HepG2 (cell line): ENCODE data around the gene PSEN2. TPM values are rescaled to one million over a fixed set of nuclear protein-coding genes. Genes with fewer than 3 reads are reported as not detected.

Experiments used
- ESRRA ChIP-seq: sonication (generic); formaldehyde crosslinking; IDR thresholded peaks from 2 replicates; pipeline ENCODE4 v1.5.1; 2020; ENCODE audit warnings: mild to moderate bottlenecking, low read depth, missing genetic modification reagents
- GABPA ChIP-seq, 2 experiments: IDR thresholded peaks; 2 replicates each; pipeline ENCODE4 v1.6.1; 2011 to 2016; ENCODE audit warnings: low read depth in 2 of 2, low read length in 1 of 2, missing biosample characterization in 1 of 2, missing genetic modification characterization in 1 of 2
- KLF6 ChIP-seq: IDR thresholded peaks from 2 replicates; pipeline ENCODE4 v1.8.0; 2016; ENCODE audit warnings: missing biosample characterization, missing genetic modification reagents
- PRMT3 ChIP-seq: sonication (generic); formaldehyde crosslinking; IDR thresholded peaks from 2 replicates; pipeline ENCODE4 v1.8.1; 2022; ENCODE audit warnings: low read depth, mild to moderate bottlenecking, moderate library complexity, missing genetic modification reagents, borderline replicate concordance
- REXO4 ChIP-seq: sonication (generic); formaldehyde crosslinking; IDR thresholded peaks from 2 replicates; pipeline ENCODE4 v1.8.0; 2022; ENCODE audit warnings: missing genetic modification reagents, mild to moderate bottlenecking, borderline replicate concordance
- RXRA ChIP-seq: sonication (generic); formaldehyde crosslinking; IDR thresholded peaks from 2 replicates; pipeline ENCODE4 v1.5.1; 2020; ENCODE audit warnings: missing genetic modification reagents
- SAFB2 ChIP-seq: sonication (generic); formaldehyde crosslinking; IDR thresholded peaks from 2 replicates; pipeline ENCODE4 v1.5.1; 2020; ENCODE audit warnings: missing genetic modification reagents, low read depth, mild to moderate bottlenecking, borderline replicate concordance
- SP2 ChIP-seq: sonication (generic); formaldehyde crosslinking; IDR thresholded peaks from 2 replicates; pipeline ENCODE4 v1.5.1; 2020; ENCODE audit warnings: mild to moderate bottlenecking, missing genetic modification reagents
- YEATS2 ChIP-seq: sonication (generic); formaldehyde crosslinking; IDR thresholded peaks from 2 replicates; pipeline ENCODE4 v1.4.0; 2020; ENCODE audit warnings: missing genetic modification reagents, borderline replicate concordance
- ZNF138 ChIP-seq: sonication (generic); formaldehyde crosslinking; IDR thresholded peaks from 2 replicates; pipeline ENCODE4 v1.5.0; 2020; ENCODE audit warnings: mild to moderate bottlenecking, low read depth, missing genetic modification reagents
- ZNF30 ChIP-seq: sonication (generic); formaldehyde crosslinking; IDR thresholded peaks from 2 replicates; pipeline ENCODE4 v1.5.0; 2020; ENCODE audit warnings: mild to moderate bottlenecking, missing genetic modification reagents
- ZNF83 ChIP-seq: sonication (generic); formaldehyde crosslinking; IDR thresholded peaks from 2 replicates; pipeline ENCODE4 v1.4.0; 2020; ENCODE audit warnings: missing genetic modification reagents, mild to moderate bottlenecking, borderline replicate concordance
- ZSCAN25 ChIP-seq: sonication (generic); formaldehyde crosslinking; IDR thresholded peaks from 2 replicates; pipeline ENCODE4 v1.8.0; 2022; ENCODE audit warnings: mild to moderate bottlenecking, missing genetic modification reagents
- polyA plus RNA-seq, 8 experiments: library from polyadenylated mRNA; depleted of rRNA in 3 of 8; stranded (reverse) in 7 of 8; unstranded in 1 of 8; fragments of >200 nt; fragmentation: Illumina TruSeq in 4 of 8; extraction: Trizol in 4 of 8; gene quantifications; 2 replicates each; pipeline versions ENCODE4 v1.2.1 to v1.2.3, GENCODE V29; 2011 to 2016; ENCODE audit warnings: low read depth in 4 of 8, missing spikeins in 1 of 8, mixed read lengths in 1 of 8; ENCODE audit not compliant: insufficient read depth in 1 of 8
- total RNA-seq, 5 experiments: library from RNA; depleted of rRNA; stranded (reverse); fragments of >200 nt; fragmentation: Illumina TruSeq; extraction: Trizol; gene quantifications; 2 replicates each; pipeline ENCODE4 v1.2.3, GENCODE V29; 2016; ENCODE audit warnings: low read depth in 1 of 5
- TF ChIP-seq, protein P1 (sequence below): sonication (generic); formaldehyde crosslinking; conservative IDR thresholded peaks from 2 replicates; pipeline ENCODE4 v1.4.0; 2020; ENCODE audit warnings: missing genetic modification reagents
- TF ChIP-seq, protein P2 (sequence below): sonication (generic); formaldehyde crosslinking; IDR thresholded peaks from 2 replicates; pipeline ENCODE4 v1.4.0; 2020; ENCODE audit warnings: mild to moderate bottlenecking, missing genetic modification reagents
- TF ChIP-seq, protein P3 (sequence below): sonication (generic); formaldehyde crosslinking; IDR thresholded peaks from 2 replicates; pipeline ENCODE4 v1.4.0; 2020; ENCODE audit warnings: missing genetic modification reagents
- TF ChIP-seq, protein P4 (sequence below): sonication (generic); formaldehyde crosslinking; IDR thresholded peaks from 2 replicates; pipeline ENCODE4 v1.5.1; 2020; ENCODE audit warnings: missing genetic modification reagents, mild to moderate bottlenecking, borderline replicate concordance

PSEN2 gene
- total and polyA plus RNA-seq, 2 of the 13 experiments (the other 11 are each of a cell fraction or from before 2014, with no cell fraction given) = 5.9 to 13.1 TPM

DNA sequence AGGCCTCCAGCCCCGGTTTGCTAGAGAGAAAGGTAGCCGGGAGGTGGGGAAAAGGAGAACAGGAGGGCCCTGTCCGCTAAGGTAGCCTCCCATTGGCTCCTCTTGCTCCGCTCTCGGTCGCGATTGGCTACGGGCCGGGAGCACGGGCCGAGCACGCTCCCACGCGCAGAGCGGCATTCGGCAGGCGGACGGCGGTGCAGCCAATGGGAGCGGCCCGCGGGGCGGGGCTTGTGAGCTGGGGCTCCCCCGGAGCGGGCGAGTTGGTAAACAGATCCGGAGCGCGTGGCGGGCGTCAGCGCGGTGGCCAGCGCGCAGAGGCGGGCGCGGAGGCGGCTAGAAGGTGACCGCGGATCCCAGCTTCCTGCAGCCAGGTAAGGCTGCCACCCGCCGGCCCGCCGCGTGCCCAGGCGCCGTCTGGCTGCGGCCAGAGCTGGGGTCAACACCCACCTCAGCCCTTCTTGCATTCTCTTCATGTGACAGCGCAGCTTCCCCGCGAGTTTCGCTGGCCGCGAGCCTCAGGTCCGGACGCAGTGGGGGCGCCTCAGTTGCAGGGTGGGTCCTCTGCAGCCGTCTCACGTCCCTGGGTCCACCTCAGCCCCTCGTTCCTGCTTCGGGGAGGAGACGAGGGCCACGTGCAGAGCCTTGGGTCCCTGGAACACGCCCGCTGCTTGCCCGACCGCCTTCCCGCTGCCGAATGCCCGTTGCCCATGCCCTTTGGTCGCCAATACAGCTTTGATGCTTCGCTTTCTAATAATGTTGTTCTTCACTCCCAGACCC lies 69.8 kb downstream of the PSEN2 start, which contains the start of gene COQ8A (continued):
- TF ChIP-seq, protein P1, sequence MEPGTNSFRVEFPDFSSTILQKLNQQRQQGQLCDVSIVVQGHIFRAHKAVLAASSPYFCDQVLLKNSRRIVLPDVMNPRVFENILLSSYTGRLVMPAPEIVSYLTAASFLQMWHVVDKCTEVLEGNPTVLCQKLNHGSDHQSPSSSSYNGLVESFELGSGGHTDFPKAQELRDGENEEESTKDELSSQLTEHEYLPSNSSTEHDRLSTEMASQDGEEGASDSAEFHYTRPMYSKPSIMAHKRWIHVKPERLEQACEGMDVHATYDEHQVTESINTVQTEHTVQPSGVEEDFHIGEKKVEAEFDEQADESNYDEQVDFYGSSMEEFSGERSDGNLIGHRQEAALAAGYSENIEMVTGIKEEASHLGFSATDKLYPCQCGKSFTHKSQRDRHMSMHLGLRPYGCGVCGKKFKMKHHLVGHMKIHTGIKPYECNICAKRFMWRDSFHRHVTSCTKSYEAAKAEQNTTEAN = peak; percentile 74; the same call in 1 of the 2 replicates
- TF ChIP-seq GABPA (IDR thresholded peaks at IDR 0.05; ENCODE audit: low read depth, low read length) (no peak), GABPA (CRISPR knock-in tag; IDR thresholded peaks at IDR 0.05; ENCODE audit: low read depth) (no peak), RXRA (no peak; the same call in 1 of the 2 replicates), YEATS2 (CRISPR knock-in tag) (peak; percentile 19; the same call in 1 of the 2 replicates), SAFB2 (no peak; the same call in 1 of the 2 replicates), SP2 (CRISPR knock-in tag) (peak; percentile 97), ESRRA (no peak; the same call in 1 of the 2 replicates), REXO4 (CRISPR knock-in tag) (no peak), ZNF138 (CRISPR knock-in tag) (no peak), ZNF83 (CRISPR knock-in tag) (no peak), PRMT3 (CRISPR knock-in tag) (no peak), ZNF30 (CRISPR knock-in tag) (peak; percentile 74; the same call in 1 of the 2 replicates), KLF6 (CRISPR knock-in tag) (peak; percentile 47; the same call in 1 of the 2 replicates), ZSCAN25 (no peak; the same call in 1 of the 2 replicates)
- TF ChIP-seq, protein P2, sequence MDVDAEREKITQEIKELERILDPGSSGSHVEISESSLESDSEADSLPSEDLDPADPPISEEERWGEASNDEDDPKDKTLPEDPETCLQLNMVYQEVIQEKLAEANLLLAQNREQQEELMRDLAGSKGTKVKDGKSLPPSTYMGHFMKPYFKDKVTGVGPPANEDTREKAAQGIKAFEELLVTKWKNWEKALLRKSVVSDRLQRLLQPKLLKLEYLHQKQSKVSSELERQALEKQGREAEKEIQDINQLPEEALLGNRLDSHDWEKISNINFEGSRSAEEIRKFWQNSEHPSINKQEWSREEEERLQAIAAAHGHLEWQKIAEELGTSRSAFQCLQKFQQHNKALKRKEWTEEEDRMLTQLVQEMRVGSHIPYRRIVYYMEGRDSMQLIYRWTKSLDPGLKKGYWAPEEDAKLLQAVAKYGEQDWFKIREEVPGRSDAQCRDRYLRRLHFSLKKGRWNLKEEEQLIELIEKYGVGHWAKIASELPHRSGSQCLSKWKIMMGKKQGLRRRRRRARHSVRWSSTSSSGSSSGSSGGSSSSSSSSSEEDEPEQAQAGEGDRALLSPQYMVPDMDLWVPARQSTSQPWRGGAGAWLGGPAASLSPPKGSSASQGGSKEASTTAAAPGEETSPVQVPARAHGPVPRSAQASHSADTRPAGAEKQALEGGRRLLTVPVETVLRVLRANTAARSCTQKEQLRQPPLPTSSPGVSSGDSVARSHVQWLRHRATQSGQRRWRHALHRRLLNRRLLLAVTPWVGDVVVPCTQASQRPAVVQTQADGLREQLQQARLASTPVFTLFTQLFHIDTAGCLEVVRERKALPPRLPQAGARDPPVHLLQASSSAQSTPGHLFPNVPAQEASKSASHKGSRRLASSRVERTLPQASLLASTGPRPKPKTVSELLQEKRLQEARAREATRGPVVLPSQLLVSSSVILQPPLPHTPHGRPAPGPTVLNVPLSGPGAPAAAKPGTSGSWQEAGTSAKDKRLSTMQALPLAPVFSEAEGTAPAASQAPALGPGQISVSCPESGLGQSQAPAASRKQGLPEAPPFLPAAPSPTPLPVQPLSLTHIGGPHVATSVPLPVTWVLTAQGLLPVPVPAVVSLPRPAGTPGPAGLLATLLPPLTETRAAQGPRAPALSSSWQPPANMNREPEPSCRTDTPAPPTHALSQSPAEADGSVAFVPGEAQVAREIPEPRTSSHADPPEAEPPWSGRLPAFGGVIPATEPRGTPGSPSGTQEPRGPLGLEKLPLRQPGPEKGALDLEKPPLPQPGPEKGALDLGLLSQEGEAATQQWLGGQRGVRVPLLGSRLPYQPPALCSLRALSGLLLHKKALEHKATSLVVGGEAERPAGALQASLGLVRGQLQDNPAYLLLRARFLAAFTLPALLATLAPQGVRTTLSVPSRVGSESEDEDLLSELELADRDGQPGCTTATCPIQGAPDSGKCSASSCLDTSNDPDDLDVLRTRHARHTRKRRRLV (CRISPR knock-in tag) = no peak; the same call in 1 of the 2 replicates
- TF ChIP-seq, protein P3, sequence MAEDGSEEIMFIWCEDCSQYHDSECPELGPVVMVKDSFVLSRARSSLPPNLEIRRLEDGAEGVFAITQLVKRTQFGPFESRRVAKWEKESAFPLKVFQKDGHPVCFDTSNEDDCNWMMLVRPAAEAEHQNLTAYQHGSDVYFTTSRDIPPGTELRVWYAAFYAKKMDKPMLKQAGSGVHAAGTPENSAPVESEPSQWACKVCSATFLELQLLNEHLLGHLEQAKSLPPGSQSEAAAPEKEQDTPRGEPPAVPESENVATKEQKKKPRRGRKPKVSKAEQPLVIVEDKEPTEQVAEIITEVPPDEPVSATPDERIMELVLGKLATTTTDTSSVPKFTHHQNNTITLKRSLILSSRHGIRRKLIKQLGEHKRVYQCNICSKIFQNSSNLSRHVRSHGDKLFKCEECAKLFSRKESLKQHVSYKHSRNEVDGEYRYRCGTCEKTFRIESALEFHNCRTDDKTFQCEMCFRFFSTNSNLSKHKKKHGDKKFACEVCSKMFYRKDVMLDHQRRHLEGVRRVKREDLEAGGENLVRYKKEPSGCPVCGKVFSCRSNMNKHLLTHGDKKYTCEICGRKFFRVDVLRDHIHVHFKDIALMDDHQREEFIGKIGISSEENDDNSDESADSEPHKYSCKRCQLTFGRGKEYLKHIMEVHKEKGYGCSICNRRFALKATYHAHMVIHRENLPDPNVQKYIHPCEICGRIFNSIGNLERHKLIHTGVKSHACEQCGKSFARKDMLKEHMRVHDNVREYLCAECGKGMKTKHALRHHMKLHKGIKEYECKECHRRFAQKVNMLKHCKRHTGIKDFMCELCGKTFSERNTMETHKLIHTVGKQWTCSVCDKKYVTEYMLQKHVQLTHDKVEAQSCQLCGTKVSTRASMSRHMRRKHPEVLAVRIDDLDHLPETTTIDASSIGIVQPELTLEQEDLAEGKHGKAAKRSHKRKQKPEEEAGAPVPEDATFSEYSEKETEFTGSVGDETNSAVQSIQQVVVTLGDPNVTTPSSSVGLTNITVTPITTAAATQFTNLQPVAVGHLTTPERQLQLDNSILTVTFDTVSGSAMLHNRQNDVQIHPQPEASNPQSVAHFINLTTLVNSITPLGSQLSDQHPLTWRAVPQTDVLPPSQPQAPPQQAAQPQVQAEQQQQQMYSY (CRISPR knock-in tag) = no peak; the same call in 1 of the 2 replicates
- TF ChIP-seq, protein P4, sequence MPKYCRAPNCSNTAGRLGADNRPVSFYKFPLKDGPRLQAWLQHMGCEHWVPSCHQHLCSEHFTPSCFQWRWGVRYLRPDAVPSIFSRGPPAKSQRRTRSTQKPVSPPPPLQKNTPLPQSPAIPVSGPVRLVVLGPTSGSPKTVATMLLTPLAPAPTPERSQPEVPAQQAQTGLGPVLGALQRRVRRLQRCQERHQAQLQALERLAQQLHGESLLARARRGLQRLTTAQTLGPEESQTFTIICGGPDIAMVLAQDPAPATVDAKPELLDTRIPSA (CRISPR knock-in tag) = no peak
